NCI-H2107 treated with DMSO at 0.1 percent for 48 hours (cell line): ENCODE results near the gene WASF1.
"Not testable (repeated sequence)": the region's sequence is repeated elsewhere in the genome, so short reads cannot be mapped to it uniquely, and the experiment has no call there.

Experiments used
- DNase-seq: peaks from one replicate; lab custom pipeline; 2025; ENCODE audit not compliant: unreplicated experiment; lab: John Stamatoyannopoulos, UW

Gene WASF1

GRCh38 chr6:110095101-110095500 is 84.4 kb downstream of the WASF1 start:
- DNase-seq, result no peak

- DNase-seq, result no peak
Measured at GRCh38 chr6:110093981-110094380, 85.5 kb downstream of the WASF1 start.

- no peak for DNase-seq
Measured at GRCh38 chr6:110090876-110091275, 88.6 kb downstream of the WASF1 start.

GRCh38 chr6:110089323-110089722 is 90.1 kb downstream of the WASF1 start:
- DNase-seq, result no peak

DNA sequence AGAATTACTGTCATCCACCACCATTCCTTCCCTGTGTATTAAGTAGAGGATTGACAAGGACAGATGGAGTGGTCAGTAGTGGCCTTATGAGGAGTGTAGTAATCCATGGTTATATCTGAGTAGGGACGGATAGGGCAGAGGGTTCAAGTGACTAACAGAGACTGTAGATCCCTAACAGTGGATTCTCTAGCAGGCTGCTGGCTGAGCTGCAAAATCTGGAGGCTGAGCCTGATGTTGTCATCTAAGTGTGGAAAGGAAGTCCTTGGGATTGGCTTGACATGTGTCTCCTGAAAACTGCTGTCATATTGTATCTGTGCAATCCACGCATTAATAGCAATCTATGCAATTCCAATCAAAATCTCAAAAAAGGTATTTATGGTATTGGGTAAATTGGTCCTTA is 94.2 kb downstream of the WASF1 start:
- DNase-seq, result no peak

DNA sequence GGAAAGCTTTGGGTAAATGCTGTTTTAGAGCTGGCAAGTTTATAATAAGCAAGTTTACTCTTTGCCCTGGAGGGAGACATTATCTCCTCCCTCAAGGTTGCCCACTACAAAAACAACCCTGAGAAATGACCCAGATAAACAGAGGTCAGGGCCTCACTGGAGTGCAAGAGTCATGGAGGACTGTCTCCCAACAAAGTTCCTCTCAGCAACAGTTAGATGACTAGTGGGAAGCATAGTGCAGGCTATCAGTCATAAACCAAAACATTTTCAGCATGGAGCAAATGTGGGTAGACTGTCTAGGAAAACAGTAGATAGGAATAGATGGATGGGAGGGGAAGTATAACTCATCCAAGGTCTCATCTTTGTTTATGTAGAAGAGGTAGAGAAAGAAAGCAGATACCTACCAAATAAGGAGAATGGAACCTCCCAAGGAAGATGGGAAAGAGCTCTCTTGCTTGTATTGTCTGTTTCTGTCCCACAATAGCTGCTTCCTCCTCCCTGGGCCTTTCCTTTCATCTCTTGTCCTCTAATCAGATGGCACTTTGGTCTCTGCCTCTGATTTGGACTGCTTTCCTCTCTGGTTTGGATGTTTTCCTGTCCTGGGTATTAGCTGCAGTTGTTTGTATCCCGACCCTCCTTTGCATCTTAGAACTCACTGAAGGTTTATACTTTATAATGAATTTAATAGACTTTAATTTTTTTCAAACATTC is 95.4 kb downstream of the WASF1 start:
- no peak for DNase-seq

DNA sequence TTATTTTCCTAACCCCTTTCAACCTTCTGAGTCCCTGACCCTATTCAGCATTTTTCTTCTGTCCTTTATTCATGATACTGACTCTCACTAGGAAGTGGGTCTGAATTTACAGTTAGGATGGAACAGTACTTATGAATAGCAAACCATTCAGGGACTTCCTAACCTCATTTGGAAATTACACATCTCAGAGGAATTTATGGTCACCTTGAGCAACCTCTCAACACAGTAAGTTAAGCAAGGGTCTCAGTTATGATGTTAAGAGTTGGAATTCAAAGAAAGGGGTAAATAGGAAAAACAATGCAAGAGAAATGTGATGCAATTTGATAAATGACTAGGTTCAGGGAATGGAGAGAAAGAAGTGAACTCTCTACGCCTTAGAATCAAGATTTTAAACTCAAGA is 104.1 kb downstream of the WASF1 start:
- no peak for DNase-seq

DNA sequence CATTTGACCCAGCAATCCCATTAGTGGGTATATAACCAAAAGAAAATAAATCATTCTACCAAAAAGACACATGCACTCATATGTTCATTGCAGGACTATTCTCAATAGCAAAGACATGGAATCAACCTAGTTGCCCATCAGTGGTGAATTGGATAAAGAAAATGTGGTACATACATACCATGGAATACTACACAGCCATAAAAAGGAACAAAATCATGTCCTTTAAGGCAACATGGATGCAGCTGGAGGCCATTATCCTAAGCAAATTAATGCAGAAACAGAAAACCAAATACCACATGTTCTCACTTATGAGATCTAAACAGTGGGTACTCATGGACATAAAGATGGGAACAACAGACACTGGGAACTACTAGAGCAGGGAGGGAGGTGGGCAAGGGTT is 106.0 kb downstream of the WASF1 start:
- not testable (repeated sequence) for DNase-seq

DNA sequence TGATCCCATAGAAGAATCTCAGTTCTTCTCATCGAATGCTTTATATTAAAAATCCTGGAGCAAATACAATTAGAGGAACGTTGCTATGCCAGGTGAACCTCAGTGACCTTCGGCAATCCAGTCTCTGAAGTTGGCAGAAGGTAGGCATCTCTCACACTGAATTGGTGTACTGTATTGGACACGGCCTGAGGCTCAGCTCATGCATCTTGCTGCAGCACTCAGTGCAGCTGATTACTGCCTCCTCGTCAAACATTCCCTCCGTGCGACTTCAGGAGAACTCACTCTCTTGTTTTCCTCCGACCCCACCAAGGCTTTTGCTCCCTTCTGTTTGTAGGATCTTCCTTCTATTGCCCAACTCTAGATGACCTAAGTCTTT is 110.9 kb downstream of the WASF1 start:
- DNase-seq, result no peak

- no peak for DNase-seq
Measured at GRCh38 chr6:110067837-110068591, 111.5 kb downstream of the WASF1 start.

DNA sequence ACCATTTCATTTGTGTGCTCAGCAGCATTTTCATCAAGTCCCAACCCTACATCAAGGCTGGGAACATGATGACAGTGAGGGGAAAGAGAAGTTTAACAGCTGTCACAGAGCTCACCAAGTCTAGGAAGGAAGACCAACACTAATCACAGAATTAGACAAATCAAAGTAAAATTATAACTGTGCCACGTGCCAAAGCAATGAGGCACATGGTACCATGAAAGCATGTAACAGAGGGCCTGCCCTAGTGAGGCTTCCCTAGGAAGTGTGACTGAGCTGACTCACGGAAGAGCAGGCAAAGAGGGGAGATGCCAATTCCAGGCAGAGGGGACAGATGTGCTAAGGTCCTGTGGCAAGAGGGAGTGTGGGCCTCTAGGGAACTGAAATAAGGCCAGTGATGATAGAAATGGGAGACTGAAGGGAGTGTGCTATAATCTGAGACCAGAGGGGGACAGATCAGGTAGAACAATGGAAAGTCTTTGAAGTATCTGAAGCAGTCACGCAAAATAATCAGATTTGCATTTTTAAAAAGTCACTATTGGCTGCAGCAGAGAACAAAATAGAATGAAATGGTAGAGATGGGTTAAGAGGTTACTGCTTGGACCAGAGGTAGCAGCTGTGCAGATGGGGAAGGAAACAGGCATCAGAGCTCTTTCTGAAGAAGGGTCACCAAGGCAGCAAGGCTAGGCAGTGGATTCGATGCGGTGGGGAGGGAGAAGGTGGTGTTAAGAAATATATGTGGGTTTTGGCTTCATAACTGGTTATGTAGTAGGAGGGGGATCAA is 114.5 kb downstream of the WASF1 start:
- no peak for DNase-seq

- DNase-seq, result peak; percentile 92
Measured at GRCh38 chr6:110063594-110064263, 115.7 kb downstream of the WASF1 start.

GRCh38 chr6:110055387-110055735 is 124.1 kb downstream of the WASF1 start:
- no peak for DNase-seq

DNA sequence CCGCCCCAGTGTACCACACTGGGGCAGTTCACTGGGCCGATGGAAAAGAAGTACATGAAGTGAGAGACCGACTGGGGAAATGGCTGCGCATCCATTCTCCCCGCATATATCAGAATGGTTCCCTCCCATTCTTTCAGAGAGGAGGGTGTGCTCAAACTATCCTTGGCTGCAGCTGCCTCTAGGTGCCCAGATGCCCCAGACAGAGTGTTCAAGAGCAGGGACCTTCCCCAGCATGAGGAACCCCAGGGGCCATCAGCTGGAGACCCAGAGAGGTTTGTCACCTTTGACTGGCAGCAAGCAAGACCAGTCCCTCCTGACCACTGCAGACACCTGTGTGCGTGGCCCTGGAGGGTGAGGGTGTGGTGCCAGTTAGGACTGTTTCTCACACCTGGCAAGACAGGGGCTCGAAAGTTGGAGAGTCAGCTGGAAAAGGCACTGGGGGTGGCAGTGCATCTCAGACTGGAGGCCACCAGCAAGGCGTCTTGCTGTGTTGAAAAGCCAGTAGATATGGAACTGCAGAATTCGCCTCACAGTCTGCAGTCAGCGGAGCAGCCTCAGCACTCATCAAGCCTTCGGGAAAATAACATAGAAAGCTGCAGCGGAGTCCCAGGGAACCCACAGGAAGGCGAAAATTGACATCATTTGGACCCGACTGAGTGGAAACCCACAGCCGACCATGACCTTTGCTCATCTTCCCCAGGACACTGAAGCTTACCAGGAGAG is 124.6 kb downstream of the WASF1 start:
- DNase-seq, result no peak

GRCh38 chr6:110053395-110054240 is 125.9 kb downstream of the WASF1 start:
- no peak for DNase-seq

GRCh38 chr6:110050440-110050813 is 129.0 kb downstream of the WASF1 start:
- no peak for DNase-seq
